GM23248 (cell line): Measurements from ENCODE around the gene ALX3.

Experiments
- EZH2 ChIP-seq: fragments of 200-600 bp; sonication (generic); IDR thresholded peaks from 2 replicates; pipeline ENCODE4 v1.6.1; 2018; ENCODE audit warnings: antibody characterized with exemption, mild to moderate bottlenecking; ENCODE audit not compliant: insufficient read depth, poor library complexity, severe bottlenecking
- EZH2phosphoT487 ChIP-seq: fragments of 200-600 bp; sonication (generic); IDR thresholded peaks from 2 replicates; pipeline ENCODE4 v1.6.1; 2018; ENCODE audit warnings: antibody characterized with exemption, moderate library complexity, mild to moderate bottlenecking, low read depth; ENCODE audit not compliant: insufficient read depth

DNA sequence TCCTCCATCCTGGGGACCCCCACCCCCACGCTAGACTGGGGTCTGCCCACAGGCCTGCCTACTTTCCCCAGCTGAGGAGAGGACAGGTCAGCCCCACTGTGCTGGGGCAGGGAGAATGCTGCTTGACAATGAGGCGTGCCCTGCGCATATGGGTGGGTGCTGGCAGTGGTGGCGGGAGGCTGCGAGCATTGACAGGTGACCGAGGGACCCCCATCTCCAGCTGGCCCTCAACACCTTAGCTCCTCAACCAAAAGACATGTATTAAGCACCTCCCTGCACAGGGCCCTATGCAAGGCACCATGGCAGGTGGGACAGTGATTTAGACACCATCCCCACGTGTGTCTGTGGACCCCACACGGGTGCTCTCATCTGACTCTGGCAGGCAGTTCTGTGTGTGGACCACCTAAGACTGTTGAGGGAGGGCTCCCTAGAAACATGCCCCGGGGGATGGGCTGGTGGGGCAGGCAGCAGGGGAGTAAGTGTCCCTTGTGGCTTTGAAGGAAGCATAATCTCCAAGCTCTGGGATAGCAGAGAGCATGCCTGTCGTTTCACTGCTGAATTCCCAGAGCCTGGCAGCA, 18.4 kb upstream of the ALX3 start:
- TF ChIP-seq EZH2phosphoT487 = no peak
- no peak for TF ChIP-seq EZH2
